ENCODE measurements around the gene NDOR1.

The NDOR1 gene

GRCh38 chr9:137221506-137222111, 16.1 kb downstream of the NDOR1 start:
- H3K4me3 ChIP-seq (ENCODE audit: low read length), result no peak overlapping the region; the same call in 1 of the 2 replicates
- no peak for TF ChIP-seq ZNF274 (IDR thresholded peaks at IDR 0.05; ENCODE audit: low read depth, low read length)

GRCh38 chr9:137222190-137223077, 16.9 kb downstream of the NDOR1 start, which contains the start of gene RNF208:
RNF208 (minus strand) TSS chr9:137222240; CDS start chr9:137221212, 1,028 bp downstream.
- H3K4me3 ChIP-seq (ENCODE audit: low read length), result peak within 1 kb of the TSS; percentile 48; the same call in 1 of the 2 replicates
- no peak for TF ChIP-seq ZNF274 (IDR thresholded peaks at IDR 0.05; ENCODE audit: low read depth, low read length)

GRCh38 chr9:137223078-137223970, 17.8 kb downstream of the NDOR1 start:
- TF ChIP-seq ZNF274 (IDR thresholded peaks at IDR 0.05; ENCODE audit: low read depth, low read length), result no peak
- peak overlapping the region; percentile 94 for H3K4me3 ChIP-seq (ENCODE audit: low read length)

GRCh38 chr9:137224830-137225694, 19.6 kb downstream of the NDOR1 start, which contains the start of gene CYSRT1:
CYSRT1 (plus strand) TSS chr9:137225174; CDS start chr9:137225622, 448 bp downstream.
- H3K4me3 ChIP-seq (ENCODE audit: low read length), result peak within 1 kb of the TSS; percentile 94
- no peak for TF ChIP-seq ZNF274 (IDR thresholded peaks at IDR 0.05; ENCODE audit: low read depth, low read length)

- H3K4me3 ChIP-seq (ENCODE audit: low read length), result no peak overlapping the region
- TF ChIP-seq ZNF274 (IDR thresholded peaks at IDR 0.05; ENCODE audit: low read depth, low read length), result no peak
These were observed 20.3 kb downstream of the NDOR1 start for GRCh38 chr9:137225699-137226331.

- no peak for TF ChIP-seq ZNF274 (IDR thresholded peaks at IDR 0.05; ENCODE audit: low read depth, low read length)
- no peak overlapping the region for H3K4me3 ChIP-seq (ENCODE audit: low read length)
These were observed 21.0 kb downstream of the NDOR1 start for GRCh38 chr9:137226338-137227053.

- H3K4me3 ChIP-seq (ENCODE audit: low read length), result no peak within 1 kb of the TSS
- no peak for TF ChIP-seq ZNF274 (IDR thresholded peaks at IDR 0.05; ENCODE audit: low read depth, low read length)
These were observed 21.8 kb downstream of the NDOR1 start, which contains the start of gene RNF224 for GRCh38 chr9:137227054-137227852. RNF224 (plus strand) TSS chr9:137227502; CDS start chr9:137228336, 834 bp downstream.

- H3K4me3 ChIP-seq (ENCODE audit: low read length), result no peak overlapping the region
- no peak for TF ChIP-seq ZNF274 (IDR thresholded peaks at IDR 0.05; ENCODE audit: low read depth, low read length)
These were observed 22.5 kb downstream of the NDOR1 start for GRCh38 chr9:137227853-137228505.

- no peak for TF ChIP-seq ZNF274 (IDR thresholded peaks at IDR 0.05; ENCODE audit: low read depth, low read length)
- H3K4me3 ChIP-seq (ENCODE audit: low read length), result no peak overlapping the region
These were observed 23.0 kb downstream of the NDOR1 start for GRCh38 chr9:137228506-137228967.

- TF ChIP-seq ZNF274 (IDR thresholded peaks at IDR 0.05; ENCODE audit: low read depth, low read length), result no peak
- H3K4me3 ChIP-seq (ENCODE audit: low read length), result no peak overlapping the region
These were observed 23.7 kb downstream of the NDOR1 start for GRCh38 chr9:137228968-137229896.

Measured in GM08714 (cell line).